Measurements from ENCODE around the gene CCNY. TPM values are rescaled to one million over a fixed set of nuclear protein-coding genes. Genes with fewer than 3 reads are reported as not detected.

Gene CCNY
- total and polyA plus RNA-seq, 2 of the 13 experiments (the other 11 are each of a cell fraction or from before 2014, with no cell fraction given), result 48.2 to 54.7 TPM

DNA sequence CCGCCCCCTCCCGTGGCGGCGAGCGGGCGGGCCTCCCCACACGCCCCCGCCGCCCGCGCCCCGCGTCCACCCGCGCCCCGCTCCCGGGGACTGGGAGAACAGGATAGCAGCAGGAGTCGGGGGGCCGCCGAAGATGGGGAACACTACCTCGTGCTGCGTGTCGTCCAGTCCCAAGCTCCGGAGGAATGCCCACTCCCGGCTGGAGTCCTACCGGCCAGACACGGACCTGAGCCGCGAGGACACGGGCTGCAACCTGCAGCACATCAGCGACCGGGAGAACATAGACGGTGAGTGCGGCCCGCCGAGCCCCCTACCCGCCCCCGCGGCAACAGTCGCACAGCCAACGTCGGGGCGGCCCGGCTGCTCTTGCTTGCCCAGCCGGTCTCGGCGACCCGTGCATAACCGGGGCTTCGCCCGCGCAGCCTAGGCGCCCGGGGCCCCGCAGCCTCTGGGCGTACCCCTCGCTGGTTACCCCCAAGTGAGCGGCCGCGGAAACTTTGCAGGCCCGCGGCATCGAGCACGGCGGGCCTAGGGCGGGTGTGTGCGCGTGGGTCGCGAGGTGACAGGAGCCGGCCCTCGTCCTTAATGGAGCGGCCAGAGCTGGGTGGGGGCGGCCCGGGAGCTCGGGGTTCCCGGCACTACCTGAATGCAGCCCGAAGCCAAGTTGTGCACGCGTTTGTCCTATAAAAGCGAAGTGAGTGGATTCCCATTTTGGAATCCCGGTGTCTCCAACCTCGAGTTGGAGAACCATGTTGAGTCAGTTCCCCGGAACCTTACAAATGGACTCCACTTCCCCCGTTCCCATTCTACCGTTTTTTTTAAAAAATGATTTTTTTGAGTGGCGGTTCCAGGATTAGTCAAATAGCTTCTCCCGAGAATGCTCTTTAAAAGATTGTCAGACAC, 863 bp downstream of the CCNY start (continued):
- TF ChIP-seq, protein P1, sequence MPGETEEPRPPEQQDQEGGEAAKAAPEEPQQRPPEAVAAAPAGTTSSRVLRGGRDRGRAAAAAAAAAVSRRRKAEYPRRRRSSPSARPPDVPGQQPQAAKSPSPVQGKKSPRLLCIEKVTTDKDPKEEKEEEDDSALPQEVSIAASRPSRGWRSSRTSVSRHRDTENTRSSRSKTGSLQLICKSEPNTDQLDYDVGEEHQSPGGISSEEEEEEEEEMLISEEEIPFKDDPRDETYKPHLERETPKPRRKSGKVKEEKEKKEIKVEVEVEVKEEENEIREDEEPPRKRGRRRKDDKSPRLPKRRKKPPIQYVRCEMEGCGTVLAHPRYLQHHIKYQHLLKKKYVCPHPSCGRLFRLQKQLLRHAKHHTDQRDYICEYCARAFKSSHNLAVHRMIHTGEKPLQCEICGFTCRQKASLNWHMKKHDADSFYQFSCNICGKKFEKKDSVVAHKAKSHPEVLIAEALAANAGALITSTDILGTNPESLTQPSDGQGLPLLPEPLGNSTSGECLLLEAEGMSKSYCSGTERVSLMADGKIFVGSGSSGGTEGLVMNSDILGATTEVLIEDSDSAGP (CRISPR knock-in tag; IDR thresholded peaks at IDR 0.05; ENCODE audit: borderline replicate concordance), result peak; percentile 51; the same call in 1 of the 2 replicates
- TF ChIP-seq SCMH1 (CRISPR knock-in tag; IDR thresholded peaks at IDR 0.05; ENCODE audit: borderline replicate concordance) (no peak), SALL1 (CRISPR knock-in tag; IDR thresholded peaks at IDR 0.05) (peak; percentile 47; the same call in 1 of the 2 replicates), CBX2 (IDR thresholded peaks at IDR 0.05; ENCODE audit: low read depth, low read length) (no peak), CBX2 (CRISPR knock-in tag; IDR thresholded peaks at IDR 0.05; ENCODE audit: low read depth) (no peak), ZNF232 (CRISPR knock-in tag; IDR thresholded peaks at IDR 0.05; ENCODE audit: borderline replicate concordance) (0 out of 2 replicates have a peak, but pooled peaks have one; percentile 26), TCF7 (IDR thresholded peaks at IDR 0.05; ENCODE audit: low read depth) (no peak), SMARCC2 (IDR thresholded peaks at IDR 0.05) (no peak), RXRA (CRISPR knock-in tag; IDR thresholded peaks at IDR 0.05) (peak; percentile 33; the same call in 1 of the 2 replicates), ZBTB1 (CRISPR knock-in tag; IDR thresholded peaks at IDR 0.05; ENCODE audit: borderline replicate concordance) (no peak), SIX4 (CRISPR knock-in tag; IDR thresholded peaks at IDR 0.05) (no peak), HNF4G (IDR thresholded peaks at IDR 0.05; ENCODE audit: borderline replicate concordance, low read depth, low read length) (no peak), HNF4G (CRISPR knock-in tag; IDR thresholded peaks at IDR 0.05; ENCODE audit: borderline replicate concordance, low read depth) (no peak), SNAI1 (CRISPR knock-in tag; IDR thresholded peaks at IDR 0.05; ENCODE audit: borderline replicate concordance) (no peak), ZNF24 (IDR thresholded peaks at IDR 0.05) (no peak), HOXA9 (CRISPR knock-in tag; IDR thresholded peaks at IDR 0.05; ENCODE audit: borderline replicate concordance) (no peak), MAF1 (CRISPR knock-in tag; IDR thresholded peaks at IDR 0.05; ENCODE audit: borderline replicate concordance) (no peak)
- TF ChIP-seq, protein P2, sequence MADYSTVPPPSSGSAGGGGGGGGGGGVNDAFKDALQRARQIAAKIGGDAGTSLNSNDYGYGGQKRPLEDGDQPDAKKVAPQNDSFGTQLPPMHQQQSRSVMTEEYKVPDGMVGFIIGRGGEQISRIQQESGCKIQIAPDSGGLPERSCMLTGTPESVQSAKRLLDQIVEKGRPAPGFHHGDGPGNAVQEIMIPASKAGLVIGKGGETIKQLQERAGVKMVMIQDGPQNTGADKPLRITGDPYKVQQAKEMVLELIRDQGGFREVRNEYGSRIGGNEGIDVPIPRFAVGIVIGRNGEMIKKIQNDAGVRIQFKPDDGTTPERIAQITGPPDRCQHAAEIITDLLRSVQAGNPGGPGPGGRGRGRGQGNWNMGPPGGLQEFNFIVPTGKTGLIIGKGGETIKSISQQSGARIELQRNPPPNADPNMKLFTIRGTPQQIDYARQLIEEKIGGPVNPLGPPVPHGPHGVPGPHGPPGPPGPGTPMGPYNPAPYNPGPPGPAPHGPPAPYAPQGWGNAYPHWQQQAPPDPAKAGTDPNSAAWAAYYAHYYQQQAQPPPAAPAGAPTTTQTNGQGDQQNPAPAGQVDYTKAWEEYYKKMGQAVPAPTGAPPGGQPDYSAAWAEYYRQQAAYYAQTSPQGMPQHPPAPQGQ (CRISPR knock-in tag; IDR thresholded peaks at IDR 0.05; ENCODE audit: borderline replicate concordance), result no peak
- TF ChIP-seq, protein P3, sequence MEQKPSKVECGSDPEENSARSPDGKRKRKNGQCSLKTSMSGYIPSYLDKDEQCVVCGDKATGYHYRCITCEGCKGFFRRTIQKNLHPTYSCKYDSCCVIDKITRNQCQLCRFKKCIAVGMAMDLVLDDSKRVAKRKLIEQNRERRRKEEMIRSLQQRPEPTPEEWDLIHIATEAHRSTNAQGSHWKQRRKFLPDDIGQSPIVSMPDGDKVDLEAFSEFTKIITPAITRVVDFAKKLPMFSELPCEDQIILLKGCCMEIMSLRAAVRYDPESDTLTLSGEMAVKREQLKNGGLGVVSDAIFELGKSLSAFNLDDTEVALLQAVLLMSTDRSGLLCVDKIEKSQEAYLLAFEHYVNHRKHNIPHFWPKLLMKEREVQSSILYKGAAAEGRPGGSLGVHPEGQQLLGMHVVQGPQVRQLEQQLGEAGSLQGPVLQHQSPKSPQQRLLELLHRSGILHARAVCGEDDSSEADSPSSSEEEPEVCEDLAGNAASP (CRISPR knock-in tag; IDR thresholded peaks at IDR 0.05; ENCODE audit: borderline replicate concordance), result no peak

Data from HepG2 (cell line).